Measurements from ENCODE around the gene RALGAPA2. TPM values are rescaled to one million over a fixed set of nuclear protein-coding genes. Genes with fewer than 3 reads are reported as not detected.
"Not testable (repeated sequence)": the region's sequence is repeated elsewhere in the genome, so short reads cannot be mapped to it uniquely, and the experiment has no call there.

RALGAPA2 gene
- total RNA-seq, 1 donor from 2014 or later: 52.0 TPM

- DNase-seq (ENCODE audit: low spot score) (no peak), ATAC-seq (no peak)
- intact Hi-C loops (cut with DNase I): no loop called here
Observed at GRCh38 chr20:20358801-20359200, 353.6 kb downstream of the RALGAPA2 start.

DNA sequence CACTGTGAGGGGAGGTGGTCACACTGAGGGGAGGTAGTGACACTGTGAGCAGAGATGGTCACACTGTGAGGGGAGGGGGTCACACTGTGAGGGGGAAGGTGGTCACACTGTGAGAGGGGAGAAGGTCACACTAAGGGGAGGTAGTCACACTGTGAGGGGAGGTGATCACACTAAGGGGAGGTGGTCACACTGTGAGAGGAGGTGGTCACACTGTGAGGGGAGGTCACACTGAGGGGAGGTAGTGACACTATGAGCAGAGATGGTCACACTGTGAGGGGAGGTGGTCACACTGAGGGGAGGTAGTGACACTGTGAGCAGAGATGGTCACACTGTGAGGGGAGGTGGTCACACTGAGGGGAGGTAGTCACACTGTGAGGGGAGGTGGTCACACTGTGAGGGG lies 356.9 kb downstream of the RALGAPA2 start:
- intact Hi-C loops (cut with DNase I); DNase-seq (ENCODE audit: low spot score); ATAC-seq: not testable (repeated sequence)

- intact Hi-C loops (cut with DNase I): no loop called here
- DNase-seq (ENCODE audit: low spot score): no peak
- ATAC-seq: no peak
Observed at GRCh38 chr20:20353576-20353975, 358.9 kb downstream of the RALGAPA2 start.

GRCh38 chr20:20344476-20344875 lies 368.0 kb downstream of the RALGAPA2 start:
- intact Hi-C loops (cut with DNase I): no loop called here
- no peak for ATAC-seq
- DNase-seq (ENCODE audit: low spot score): no peak

DNA sequence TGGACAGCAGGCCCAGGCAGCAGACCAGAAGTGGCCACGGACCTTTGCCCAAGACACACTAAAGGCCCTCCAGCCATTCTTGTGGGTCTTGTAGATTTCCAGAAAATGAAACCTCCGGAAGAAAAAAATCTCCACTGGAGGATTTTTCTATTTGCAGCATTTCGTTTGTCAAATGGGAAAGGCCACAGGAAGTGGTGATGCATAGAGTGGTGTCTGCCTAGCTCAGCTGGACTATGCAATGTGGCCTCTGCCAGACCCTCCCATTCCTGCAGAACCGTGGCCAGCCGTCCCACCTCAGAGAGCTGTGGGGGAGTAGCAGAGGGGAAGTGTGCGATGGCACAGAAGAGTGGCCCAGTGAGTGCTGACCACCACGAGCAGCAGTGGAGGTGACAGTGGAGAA lies 368.5 kb downstream of the RALGAPA2 start:
- intact Hi-C loops (cut with DNase I): no loop called here
- DNase-seq (ENCODE audit: low spot score) (no peak), ATAC-seq (no peak)

Measured in sciatic nerve (tissue), 2 donors.